T-helper 17 cell (primary cell): ENCODE data around the gene RNF208. TPM values are rescaled to one million over a fixed set of nuclear protein-coding genes. Genes with fewer than 3 reads are reported as not detected.

Source experiments
- ATAC-seq: fragments of 150-1000 bp; cut with Tn5 transposase; 2 replicates; pipeline ENCODE4 v1.10.0; 2021; ENCODE audit warnings: mild to moderate bottlenecking, moderate library complexity
- DNase-seq, 3 donors: peaks; one replicate each; pipeline versions ENCODE4 v3.0.0 to v3.0.0-alpha.2; 2020 to 2021
- H3K9me3 ChIP-seq: one replicate; pipeline ENCODE4 v1.7.0; 2013; ENCODE audit warnings: low read length, mild to moderate bottlenecking; ENCODE audit not compliant: control insufficient read depth, poor library complexity, severe bottlenecking
- H3K27ac Mint-ChIP-seq: one replicate; pipeline ENCODE4 v1.8.0; 2022; ENCODE audit warnings: mild to moderate bottlenecking, moderate library complexity, mixed read lengths
- H3K27me3 Mint-ChIP-seq: one replicate; pipeline ENCODE4 v1.8.0; 2022; ENCODE audit warnings: mixed read lengths
- H3K36me3 Mint-ChIP-seq: one replicate; pipeline ENCODE4 v1.8.0; 2022; ENCODE audit warnings: low read depth, mixed read lengths
- H3K4me1 Mint-ChIP-seq: one replicate; pipeline ENCODE4 v1.8.0; 2022; ENCODE audit warnings: mild to moderate bottlenecking, mixed read lengths
- H3K4me3 Mint-ChIP-seq: one replicate; pipeline ENCODE4 v1.8.0; 2022; ENCODE audit warnings: mild to moderate bottlenecking, moderate library complexity, mixed read lengths
- total RNA-seq, 4 donors: library from RNA in 2 of 4; stranded (reverse) in 2 of 4; gene quantifications; one replicate each; pipeline ENCODE4 v1.2.3 and lab custom pipeline; 2022 to 2026

RNF208 gene
- total RNA-seq, 2 donors from 2014 or later, result 1.2 to 5.3 TPM

DNA sequence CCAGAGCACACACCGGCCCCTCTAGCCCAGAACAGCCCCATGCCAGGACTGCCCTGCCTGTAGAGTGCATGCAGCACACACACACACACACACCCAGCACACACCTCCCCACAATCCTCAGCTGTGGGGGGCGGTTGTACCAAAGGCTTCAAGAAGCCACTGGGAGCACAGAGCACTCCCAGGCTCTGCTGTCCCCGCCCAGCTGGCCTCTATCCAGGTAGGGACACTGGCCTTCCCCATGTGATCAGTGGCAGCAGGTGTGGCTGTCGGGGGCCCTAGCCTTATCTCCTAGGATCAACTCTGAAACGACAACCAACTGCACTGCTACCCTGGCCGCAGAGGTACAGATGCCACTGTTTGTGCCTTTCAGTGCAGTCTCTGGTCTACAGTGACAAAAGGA lies 35.7 kb downstream of the RNF208 start:
- Mint-ChIP-seq H3K27me3 (no peaks in the 10 kb centered on the region), H3K36me3 (peaks cover 3% of the 10 kb centered on the region), H3K4me3 (no peak overlapping the region), H3K27ac (peak overlapping the region; percentile 89), H3K4me1 (peaks cover 31% of the 10 kb centered on the region)
- H3K9me3 ChIP-seq, result no peaks in the 10 kb centered on the region
- DNase-seq, result no peak
- ATAC-seq, result no peak

GRCh38 chr9:137185921-137186320 lies 36.1 kb downstream of the RNF208 start:
- DNase-seq (no peak), ATAC-seq (no peak)
- H3K27me3 Mint-ChIP-seq, result no peaks in the 10 kb centered on the region
- H3K4me3 Mint-ChIP-seq, result no peak overlapping the region
- H3K36me3 Mint-ChIP-seq, result peaks cover 3% of the 10 kb centered on the region
- H3K27ac Mint-ChIP-seq, result no peak overlapping the region
- H3K4me1 Mint-ChIP-seq, result peaks cover 30% of the 10 kb centered on the region
- no peaks in the 10 kb centered on the region for H3K9me3 ChIP-seq

DNA sequence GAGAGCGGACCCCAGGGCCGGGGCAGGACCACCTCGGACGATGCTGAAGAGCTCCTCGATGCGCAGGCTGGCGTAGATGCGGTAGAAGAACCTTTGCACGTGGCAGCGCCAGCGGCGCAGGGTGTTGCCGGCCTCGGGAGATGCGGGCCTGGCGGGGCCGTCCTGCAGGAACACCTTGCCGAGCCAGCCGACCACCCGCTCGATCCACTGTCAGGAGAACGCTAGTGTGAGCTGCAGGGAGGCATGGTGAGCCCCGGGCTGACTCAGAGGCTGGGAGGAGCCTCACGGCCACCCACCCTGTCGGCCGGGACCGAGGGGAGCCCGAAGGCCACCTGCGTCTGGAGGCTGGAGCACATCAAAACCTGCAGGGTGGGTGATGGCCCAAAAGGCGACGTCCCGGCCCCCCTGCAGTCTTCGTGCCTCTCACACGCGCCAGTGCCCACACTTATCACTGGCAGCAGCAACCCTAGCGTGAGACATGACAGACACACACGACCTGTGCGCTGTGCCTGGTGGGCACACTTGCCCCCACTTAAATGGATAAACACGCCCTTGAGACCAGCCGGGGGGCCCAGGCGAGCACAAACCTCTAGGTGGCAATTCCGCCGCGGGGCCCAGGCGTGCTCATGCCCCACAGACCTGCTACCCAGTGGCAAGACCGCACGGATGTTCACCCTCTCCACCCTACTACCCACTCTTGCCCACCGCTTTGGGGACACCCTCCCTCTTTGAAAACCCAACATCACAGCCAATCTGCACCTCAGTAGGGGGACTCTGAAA lies 37.0 kb downstream of the RNF208 start:
- no peaks in the 10 kb centered on the region for H3K9me3 ChIP-seq
- no peak for ATAC-seq
- no peak for DNase-seq
- H3K27me3 Mint-ChIP-seq, result no peaks in the 10 kb centered on the region
- H3K36me3 Mint-ChIP-seq, result peaks cover 3% of the 10 kb centered on the region
- H3K4me3 Mint-ChIP-seq, result no peak overlapping the region
- H3K27ac Mint-ChIP-seq, result no peak overlapping the region
- peaks cover 25% of the 10 kb centered on the region for H3K4me1 Mint-ChIP-seq

- peaks cover 19% of the 10 kb centered on the region for H3K4me1 Mint-ChIP-seq
- no peak overlapping the region for H3K27ac Mint-ChIP-seq
- H3K27me3 Mint-ChIP-seq, result no peaks in the 10 kb centered on the region
- H3K9me3 ChIP-seq, result no peaks in the 10 kb centered on the region
- ATAC-seq (no peak), DNase-seq (no peak)
- H3K4me3 Mint-ChIP-seq, result peak overlapping the region; percentile 21
- H3K36me3 Mint-ChIP-seq, result peaks cover 3% of the 10 kb centered on the region
These were observed 38.0 kb downstream of the RNF208 start for GRCh38 chr9:137183980-137184595.

DNA sequence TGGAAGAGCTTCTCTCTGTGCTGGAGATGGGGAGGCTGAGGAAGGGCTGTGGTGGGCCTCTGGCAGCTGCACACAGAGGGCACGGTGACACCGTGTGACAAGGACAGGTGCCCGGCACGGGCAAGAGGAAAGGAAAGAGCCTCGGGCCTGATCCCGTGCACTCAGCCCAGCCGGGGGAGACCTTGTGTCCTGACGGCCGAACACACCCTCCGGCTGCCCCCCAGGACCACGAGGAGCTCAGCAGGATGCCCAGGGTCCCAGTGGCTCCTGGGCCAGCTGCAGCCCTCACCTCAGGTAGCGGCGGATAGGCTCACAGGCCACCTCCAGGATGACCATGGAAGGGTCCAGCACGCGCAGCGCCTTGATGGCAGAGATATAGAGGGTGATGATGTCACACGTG lies 39.2 kb downstream of the RNF208 start:
- H3K9me3 ChIP-seq, result no peaks in the 10 kb centered on the region
- DNase-seq (no peak), ATAC-seq (no peak)
- H3K4me1 Mint-ChIP-seq, result peaks cover 12% of the 10 kb centered on the region
- H3K4me3 Mint-ChIP-seq, result no peak overlapping the region
- no peak overlapping the region for H3K27ac Mint-ChIP-seq
- no peaks in the 10 kb centered on the region for H3K27me3 Mint-ChIP-seq
- peaks cover 3% of the 10 kb centered on the region for H3K36me3 Mint-ChIP-seq

DNA sequence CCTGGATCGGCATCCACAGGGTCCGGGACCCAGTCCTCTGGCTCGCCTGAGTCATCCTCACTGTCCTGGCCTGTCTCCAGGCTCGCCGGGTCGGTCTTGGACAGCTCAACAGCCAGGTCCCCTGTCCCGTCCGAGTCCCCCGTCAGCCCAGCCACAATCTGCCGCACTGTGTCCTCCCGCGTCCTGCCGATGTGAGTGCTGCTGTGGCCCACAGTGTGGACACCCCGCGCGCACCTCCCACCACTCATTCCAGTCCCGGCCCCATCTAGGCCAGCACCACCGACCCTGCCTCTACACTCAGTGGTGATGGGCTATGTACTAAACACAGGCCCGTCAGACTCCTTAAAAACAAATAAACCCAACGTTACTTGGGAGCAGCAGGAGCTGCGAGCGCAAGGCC lies 40.4 kb downstream of the RNF208 start:
- peak overlapping the region; percentile 80 for H3K27ac Mint-ChIP-seq
- no peaks in the 10 kb centered on the region for H3K27me3 Mint-ChIP-seq
- H3K4me1 Mint-ChIP-seq, result peaks cover 10% of the 10 kb centered on the region
- no peak for DNase-seq
- H3K36me3 Mint-ChIP-seq, result peaks cover 3% of the 10 kb centered on the region
- H3K4me3 Mint-ChIP-seq, result no peak overlapping the region
- H3K9me3 ChIP-seq, result no peaks in the 10 kb centered on the region
- ATAC-seq, result no peak

GRCh38 chr9:137180491-137180890 lies 41.5 kb downstream of the RNF208 start:
- no peak overlapping the region for H3K4me3 Mint-ChIP-seq
- no peak for DNase-seq
- H3K27me3 Mint-ChIP-seq, result no peaks in the 10 kb centered on the region
- H3K4me1 Mint-ChIP-seq, result peaks cover 10% of the 10 kb centered on the region
- ATAC-seq, result no peak
- H3K36me3 Mint-ChIP-seq, result peaks cover 3% of the 10 kb centered on the region
- no peaks in the 10 kb centered on the region for H3K9me3 ChIP-seq
- H3K27ac Mint-ChIP-seq, result no peak overlapping the region

- Mint-ChIP-seq H3K27ac (no peak overlapping the region), H3K27me3 (no peaks in the 10 kb centered on the region), H3K4me1 (peaks cover 10% of the 10 kb centered on the region), H3K36me3 (peaks cover 3% of the 10 kb centered on the region), H3K4me3 (no peak overlapping the region)
- no peaks in the 10 kb centered on the region for H3K9me3 ChIP-seq
- DNase-seq, result no peak
- ATAC-seq, result no peak
These were observed 42.3 kb downstream of the RNF208 start for GRCh38 chr9:137179761-137180160.

- Mint-ChIP-seq H3K27ac (no peak overlapping the region), H3K4me1 (peaks cover 6% of the 10 kb centered on the region), H3K27me3 (no peaks in the 10 kb centered on the region), H3K4me3 (no peak overlapping the region), H3K36me3 (peaks cover 3% of the 10 kb centered on the region)
- ATAC-seq (no peak), DNase-seq (no peak)
- H3K9me3 ChIP-seq, result no peaks in the 10 kb centered on the region
These were observed 43.0 kb downstream of the RNF208 start for GRCh38 chr9:137178939-137179630.

GRCh38 chr9:137178201-137178938 lies 43.7 kb downstream of the RNF208 start:
- Mint-ChIP-seq H3K27ac (no peak overlapping the region), H3K36me3 (peaks cover 3% of the 10 kb centered on the region), H3K27me3 (peaks cover under 1% of the 10 kb centered on the region), H3K4me3 (no peak overlapping the region), H3K4me1 (peaks cover 4% of the 10 kb centered on the region)
- DNase-seq (no peak), ATAC-seq (no peak)
- H3K9me3 ChIP-seq, result no peaks in the 10 kb centered on the region

GRCh38 chr9:137176302-137177182 lies 45.5 kb downstream of the RNF208 start:
- peaks cover 10% of the 10 kb centered on the region for H3K27me3 Mint-ChIP-seq
- H3K9me3 ChIP-seq, result no peaks in the 10 kb centered on the region
- peak overlapping the region; percentile 41 for H3K4me3 Mint-ChIP-seq
- no peaks in the 10 kb centered on the region for H3K4me1 Mint-ChIP-seq
- no peaks in the 10 kb centered on the region for H3K36me3 Mint-ChIP-seq
- ATAC-seq, result peak; percentile 71
- no peak for DNase-seq
- no peak overlapping the region for H3K27ac Mint-ChIP-seq

- no peaks in the 10 kb centered on the region for H3K9me3 ChIP-seq
- ATAC-seq, result no peak
- H3K4me1 Mint-ChIP-seq, result no peaks in the 10 kb centered on the region
- H3K4me3 Mint-ChIP-seq, result no peak overlapping the region
- no peak overlapping the region for H3K27ac Mint-ChIP-seq
- no peak for DNase-seq
- H3K27me3 Mint-ChIP-seq, result peaks cover 12% of the 10 kb centered on the region
- no peaks in the 10 kb centered on the region for H3K36me3 Mint-ChIP-seq
These were observed 46.6 kb downstream of the RNF208 start for GRCh38 chr9:137175345-137175961.
